Measurements from ENCODE around the gene TMEM141.
"Not testable (repeated sequence)": the region's sequence is repeated elsewhere in the genome, so short reads cannot be mapped to it uniquely, and the experiment has no call there.

Gene TMEM141

GRCh38 chr9:136755302-136756133 is 35.6 kb upstream of the TMEM141 start:
- DNase-seq: not testable (repeated sequence)

- no peak for DNase-seq
Observed at GRCh38 chr9:136756134-136756438, 35.1 kb upstream of the TMEM141 start.

GRCh38 chr9:136756836-136757235 is 34.3 kb upstream of the TMEM141 start:
- no peak for DNase-seq

DNA sequence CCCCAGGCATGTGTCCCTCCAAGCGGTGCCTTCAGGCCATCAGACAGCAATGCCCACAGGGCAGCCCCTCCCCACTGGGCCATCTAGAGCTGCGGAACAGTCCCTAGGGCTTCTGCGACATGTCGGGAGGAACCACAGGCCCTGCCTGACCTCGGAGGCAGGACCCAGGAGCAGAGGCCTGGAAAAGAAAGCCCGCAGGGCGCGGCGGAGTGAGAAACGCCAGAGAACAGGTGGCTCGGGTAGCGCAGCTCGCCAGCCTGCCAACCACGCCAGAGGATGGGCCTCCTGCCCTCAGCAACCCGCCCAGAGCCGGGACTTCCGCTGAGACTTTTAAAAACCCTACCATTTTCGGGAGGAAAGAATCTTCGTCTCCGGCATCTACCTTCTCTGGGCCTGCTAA is 33.8 kb upstream of the TMEM141 start:
- no peak for DNase-seq

GRCh38 chr9:136757751-136758140 is 33.4 kb upstream of the TMEM141 start:
- no peak for DNase-seq

DNA sequence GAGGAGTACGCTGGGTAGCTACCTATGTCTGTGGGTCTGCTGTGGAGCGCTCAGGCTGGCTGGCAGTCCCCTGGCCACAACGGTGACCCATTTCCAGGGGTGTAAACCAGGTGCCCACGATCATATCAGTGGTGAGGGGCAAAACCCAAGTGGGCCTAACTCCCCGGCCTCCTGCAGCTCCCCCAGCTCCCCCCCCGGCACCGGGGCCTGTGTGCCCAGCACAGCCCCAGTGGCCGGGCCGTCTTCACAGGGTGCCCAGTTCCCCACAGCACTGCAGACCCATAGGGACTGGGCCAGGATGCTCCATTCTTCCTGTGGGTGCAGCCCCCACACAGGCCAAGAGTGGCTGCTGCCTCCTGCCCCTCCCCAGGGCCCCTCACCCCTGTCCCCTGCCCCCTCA is 32.1 kb upstream of the TMEM141 start:
- peak; percentile 9 for DNase-seq

DNA sequence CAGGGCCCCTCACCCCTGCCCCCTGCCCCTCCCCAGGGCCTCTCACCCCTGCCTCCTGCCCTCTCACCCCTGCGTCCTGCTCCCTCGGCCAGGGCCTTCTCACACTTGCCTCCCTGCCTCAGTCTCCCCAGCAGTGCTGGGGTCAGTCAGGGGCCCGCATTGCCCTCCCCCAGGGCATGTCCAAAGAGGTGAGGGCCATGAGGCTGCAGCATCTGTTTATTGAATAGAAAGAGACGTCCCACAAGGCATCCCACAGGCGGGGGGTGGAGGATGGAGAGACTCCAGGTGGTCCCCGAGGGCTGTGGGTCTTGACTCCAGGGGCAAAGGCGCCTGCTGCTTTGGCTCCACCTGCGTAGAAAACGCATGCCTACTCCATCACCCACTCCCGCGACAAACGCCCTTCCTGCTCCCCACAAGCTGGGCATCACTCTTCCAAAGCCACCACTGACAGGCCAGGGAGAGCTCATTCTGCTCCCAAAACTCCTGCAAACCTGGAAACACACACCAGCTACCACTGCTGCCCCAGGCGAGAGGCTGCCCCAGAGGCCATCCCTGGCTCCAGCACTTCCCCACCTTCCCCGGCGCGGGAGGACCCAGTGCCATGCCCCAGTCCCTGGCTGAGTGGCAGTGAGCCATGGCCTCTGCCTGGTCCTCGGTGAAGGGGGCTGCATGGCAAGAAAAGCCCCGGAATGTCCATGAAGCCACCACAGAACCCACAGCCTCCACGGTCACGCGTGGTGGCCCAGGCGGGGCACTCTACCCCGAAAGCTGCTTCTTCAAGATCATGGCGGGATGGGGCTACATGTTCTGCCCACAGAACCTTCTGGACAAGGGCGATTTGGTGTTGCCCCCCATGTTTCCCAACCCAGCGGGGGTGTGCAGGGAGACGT is 31.5 kb upstream of the TMEM141 start:
- peak; percentile 13 for DNase-seq

GRCh38 chr9:136760424-136760823 is 30.7 kb upstream of the TMEM141 start:
- DNase-seq: no peak

DNA sequence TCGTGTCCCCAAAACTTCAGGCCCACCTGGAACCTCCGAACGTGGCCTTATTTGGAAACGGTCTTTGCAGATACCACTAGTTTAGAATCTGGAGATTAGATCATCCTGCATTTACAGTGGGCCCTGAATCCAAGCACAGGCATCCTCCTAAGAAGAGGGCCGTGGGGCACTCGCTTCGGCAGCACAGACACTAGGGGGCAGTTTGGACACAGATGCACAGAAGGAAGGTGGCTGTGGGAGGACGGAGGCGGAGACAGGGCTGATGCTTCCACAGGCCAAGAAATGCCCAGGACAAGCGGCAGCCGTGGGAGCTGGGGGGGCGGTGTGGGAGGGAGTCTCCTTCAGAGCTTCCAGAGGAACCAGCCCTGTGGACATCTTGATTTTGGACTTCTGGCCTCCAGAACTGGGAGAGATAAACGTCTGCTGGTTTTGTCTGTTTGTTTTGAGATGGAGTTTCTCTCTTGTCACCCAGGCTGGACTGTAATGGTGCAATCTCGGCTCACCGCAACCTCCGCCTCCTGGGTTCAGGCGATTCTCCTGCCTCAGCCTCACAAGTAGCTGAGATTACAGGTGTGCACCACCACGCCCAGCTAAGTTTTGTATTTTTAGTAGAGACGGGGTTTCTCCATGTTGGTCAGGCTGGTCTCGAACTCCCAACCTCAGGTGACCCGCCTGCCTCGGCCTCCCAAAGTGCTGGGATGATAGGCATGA is 30.2 kb upstream of the TMEM141 start:
- not testable (repeated sequence) for DNase-seq

GRCh38 chr9:136761545-136761981 is 29.6 kb upstream of the TMEM141 start:
- peak; percentile 18 for DNase-seq

DNA sequence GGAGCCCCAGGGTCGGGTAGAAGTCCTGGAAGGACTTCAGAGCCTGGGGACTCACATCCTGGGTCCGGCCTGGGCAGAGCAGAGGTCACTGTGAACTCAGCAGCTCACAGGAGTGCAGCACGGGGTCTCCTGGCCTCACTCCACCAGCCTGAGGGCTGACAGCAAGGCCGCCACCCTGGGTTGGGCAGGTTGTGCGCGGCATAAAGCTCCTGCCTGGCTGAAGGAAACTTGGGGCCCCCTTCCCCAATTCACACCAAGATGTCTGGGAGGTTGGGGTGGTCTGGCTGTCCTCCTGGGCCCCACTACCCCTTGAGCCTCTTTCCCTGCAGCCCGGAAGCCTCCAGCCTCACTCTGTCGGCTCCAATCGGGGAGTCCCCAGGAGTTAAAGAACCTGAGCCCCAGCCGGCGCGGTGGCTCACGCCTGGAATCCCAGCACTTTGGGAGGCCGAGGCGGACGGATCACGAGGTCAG is 28.9 kb upstream of the TMEM141 start:
- no peak for DNase-seq

- DNase-seq: peak; percentile 58
Observed at GRCh38 chr9:136762915-136763648, 28.1 kb upstream of the TMEM141 start.

DNA sequence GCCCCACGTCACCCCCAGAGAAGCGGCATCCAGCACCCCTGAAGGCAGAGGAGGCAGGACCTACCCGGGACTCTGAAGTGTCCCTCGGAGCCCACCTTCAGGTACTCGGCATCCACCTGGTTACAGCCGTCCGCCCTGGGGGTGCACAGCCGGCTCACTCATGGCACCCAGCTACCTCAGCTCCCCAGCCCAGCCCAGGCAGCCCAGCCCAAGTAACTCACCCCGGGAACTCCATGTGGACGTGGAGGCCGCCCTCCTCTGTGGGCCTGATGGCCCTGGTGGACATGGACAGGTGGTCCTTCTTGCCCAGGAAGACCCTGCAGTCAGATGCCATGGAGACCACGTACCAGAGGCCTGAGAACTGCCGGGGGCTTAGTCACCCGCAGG is 27.5 kb upstream of the TMEM141 start:
- no peak for DNase-seq

- DNase-seq: no peak
Observed at GRCh38 chr9:136764301-136764891, 26.7 kb upstream of the TMEM141 start, which contains the start of gene LCN15. Gene LCN15, minus strand, starts transcription at chr9:136764518. Its CDS starts 30 bp downstream, at chr9:136764488.

GRCh38 chr9:136765041-136765440 is 26.1 kb upstream of the TMEM141 start:
- DNase-seq: no peak

DNA sequence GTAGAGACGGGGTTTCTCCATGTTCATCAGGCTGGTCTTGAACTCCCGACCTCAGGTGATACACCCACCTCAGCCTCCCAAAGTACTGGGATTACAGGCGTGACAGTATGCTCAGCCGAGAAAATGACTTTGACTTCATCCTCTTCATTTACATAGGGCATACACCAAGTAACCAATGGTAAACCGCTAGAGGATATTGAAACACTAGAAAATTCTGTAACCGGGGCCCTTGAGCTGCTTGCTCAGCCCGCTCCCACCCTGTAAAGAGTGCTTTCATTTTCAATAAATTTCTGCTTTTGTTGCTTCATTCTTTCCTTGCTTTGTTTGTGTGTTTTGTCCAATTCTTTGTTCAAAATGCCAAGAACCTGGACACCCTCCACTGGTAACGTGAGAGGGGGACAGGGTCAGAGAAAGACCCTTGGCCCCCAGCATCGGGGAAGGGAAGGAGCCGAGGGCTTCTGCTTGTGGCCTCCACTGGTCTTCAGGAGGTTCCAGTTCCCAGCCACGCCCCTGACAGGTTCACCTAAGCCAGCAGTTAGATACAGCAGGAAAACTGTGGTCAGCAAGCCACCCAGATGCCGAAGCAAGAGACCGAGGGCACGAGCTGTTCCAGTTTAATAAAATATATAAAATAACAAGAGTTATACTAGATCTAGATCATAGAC is 25.3 kb upstream of the TMEM141 start:
- not testable (repeated sequence) for DNase-seq

DNA sequence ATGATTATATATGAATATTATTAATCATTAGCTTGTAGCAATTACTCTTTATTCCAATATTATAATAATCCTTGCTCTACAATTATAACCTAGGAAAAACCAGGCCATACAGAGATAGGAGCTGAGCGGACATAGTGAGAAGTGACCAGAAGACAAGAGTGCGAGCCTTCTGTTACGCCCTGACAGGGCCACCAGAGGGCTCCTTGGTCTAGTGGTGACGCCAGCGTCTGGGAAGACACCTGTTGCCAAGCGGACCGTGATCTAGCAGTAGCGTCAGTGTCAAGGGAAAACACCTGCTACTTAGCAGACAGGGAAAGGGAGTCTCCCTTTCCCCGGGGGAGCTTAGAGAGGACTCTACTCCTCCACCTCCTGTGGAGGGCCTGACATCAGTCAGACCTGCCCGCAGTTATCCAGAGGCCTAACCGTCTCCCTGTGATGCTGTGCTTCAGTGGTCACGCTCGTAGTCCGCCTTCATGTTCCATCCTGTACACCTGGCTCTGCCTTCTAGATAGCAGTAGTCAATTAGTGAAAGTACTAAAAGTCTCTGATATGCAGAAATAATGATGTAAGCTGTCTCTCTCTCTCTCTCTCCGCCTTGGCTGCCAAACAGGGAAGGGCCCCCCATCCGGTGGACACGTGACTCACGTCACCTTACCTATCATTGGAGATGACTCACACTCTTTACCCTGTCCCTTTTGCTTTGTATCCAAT is 24.6 kb upstream of the TMEM141 start:
- DNase-seq: peak; percentile 65

DNA sequence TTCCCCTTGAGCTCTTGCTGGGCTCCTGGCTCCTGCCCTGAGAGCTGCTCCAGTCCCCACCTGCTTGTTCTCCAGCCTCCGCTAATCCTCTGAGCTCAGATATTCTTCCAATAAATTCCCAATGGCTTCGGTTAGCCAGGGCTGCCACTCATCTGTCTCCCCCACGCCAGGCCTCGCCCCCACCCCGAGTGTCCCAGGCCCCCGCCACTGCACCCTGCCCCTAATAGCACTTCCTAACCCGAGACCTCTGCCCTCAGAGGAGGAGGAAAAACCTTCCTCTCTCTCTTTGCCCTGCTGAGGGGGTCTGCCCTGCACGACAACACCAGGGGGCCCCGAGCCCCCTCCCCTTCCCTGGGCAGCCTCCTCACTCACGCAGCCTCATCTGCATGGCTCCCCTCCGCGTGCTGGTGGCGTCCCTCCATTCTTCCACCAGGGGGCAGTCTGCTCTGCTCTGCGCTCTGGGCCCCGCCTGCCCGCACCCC is 21.4 kb upstream of the TMEM141 start:
- DNase-seq: no peak

GRCh38 chr9:136771907-136772415 is 19.2 kb upstream of the TMEM141 start:
- no peak for DNase-seq

DNA sequence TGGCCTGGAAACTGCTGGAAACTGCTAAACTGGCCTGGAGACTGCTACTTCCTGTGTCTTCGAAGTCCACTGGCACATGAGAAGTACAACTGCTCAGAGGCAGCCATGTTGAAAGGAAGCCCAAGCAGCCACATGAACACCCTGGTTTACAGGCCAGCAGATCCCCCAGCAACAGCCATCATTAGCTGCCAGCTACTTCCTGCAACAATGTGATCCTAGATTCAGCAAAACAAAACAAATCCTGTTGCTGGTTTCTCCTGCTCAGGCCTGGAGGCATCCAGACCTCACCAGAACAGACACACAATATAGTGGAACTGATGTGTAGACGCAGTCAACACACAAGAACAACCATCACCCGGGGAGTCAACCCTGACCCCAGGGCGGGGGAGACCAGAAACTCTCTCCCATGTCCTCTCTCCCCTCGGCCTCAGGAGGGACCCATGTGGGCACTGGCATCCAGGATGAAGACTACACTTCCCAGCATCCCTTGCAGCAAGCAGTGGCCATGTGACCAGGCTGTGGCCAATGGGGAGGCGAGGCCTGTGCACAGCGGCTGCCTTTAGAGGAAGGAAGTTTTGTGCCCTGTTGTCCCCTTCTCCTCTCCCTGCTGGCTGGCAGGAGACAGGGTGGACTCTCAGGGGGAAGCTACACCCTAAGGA is 17.6 kb upstream of the TMEM141 start:
- DNase-seq: no peak
